HG03066 (cell line): ENCODE data around the gene OR52A1.

Experiments used
- ATAC-seq: cut with Tn5 transposase; IDR thresholded peaks from one replicate; pipeline ENCODE4 v1.9.1; 2021; ENCODE audit warnings: low read depth; ENCODE audit not compliant: unreplicated experiment

The OR52A1 gene

DNA sequence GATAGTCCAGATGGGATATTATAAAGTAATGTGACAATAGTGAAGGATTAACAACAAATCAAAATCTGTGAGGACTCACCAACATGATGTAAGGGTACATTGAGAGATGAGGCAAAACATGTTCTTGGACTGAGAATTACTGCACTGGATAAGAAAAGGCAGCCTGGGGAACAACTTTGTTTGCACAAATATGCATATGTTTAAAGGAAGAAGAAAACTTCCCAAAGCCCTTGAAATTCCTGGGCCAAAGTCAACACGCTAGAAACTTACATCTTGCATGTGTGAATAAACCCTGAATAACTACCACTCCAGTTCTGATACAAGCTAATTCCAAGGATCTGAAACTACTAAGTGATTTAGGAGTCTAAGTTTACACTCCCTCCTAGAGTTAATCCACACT, 17.5 kb downstream of the OR52A1 start:
- ATAC-seq: no peak

DNA sequence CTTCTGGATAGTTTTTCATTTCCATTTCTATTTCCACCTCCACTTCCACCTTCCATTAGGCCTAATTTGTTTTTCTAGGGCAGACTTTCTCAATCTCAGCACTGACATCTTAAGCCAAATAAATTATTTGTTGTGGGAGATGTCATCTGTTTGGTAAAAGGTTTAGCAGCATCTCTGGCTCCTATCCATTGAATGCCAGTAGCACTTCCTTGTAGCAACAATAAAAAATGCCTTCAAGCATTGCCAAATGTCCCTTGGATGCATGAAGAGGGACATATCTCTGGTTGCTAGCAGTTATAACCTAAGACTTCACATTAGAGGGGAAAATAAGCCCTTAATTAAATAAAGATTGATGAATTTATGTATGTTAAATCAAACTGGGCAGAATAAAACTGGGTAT, 18.3 kb downstream of the OR52A1 start:
- no peak for ATAC-seq

- no peak for ATAC-seq
These were observed 22.8 kb downstream of the OR52A1 start for GRCh38 chr11:5131584-5132335.

- no peak for ATAC-seq
These were observed 25.1 kb downstream of the OR52A1 start for GRCh38 chr11:5129457-5129877.

- no peak for ATAC-seq
These were observed 29.5 kb downstream of the OR52A1 start for GRCh38 chr11:5124891-5125620.

GRCh38 chr11:5123802-5124521, 30.6 kb downstream of the OR52A1 start:
- peak; percentile 92 for ATAC-seq

- no peak for ATAC-seq
These were observed 35.7 kb downstream of the OR52A1 start for GRCh38 chr11:5118893-5119292.

GRCh38 chr11:5117588-5117987, 37.0 kb downstream of the OR52A1 start:
- no peak for ATAC-seq

DNA sequence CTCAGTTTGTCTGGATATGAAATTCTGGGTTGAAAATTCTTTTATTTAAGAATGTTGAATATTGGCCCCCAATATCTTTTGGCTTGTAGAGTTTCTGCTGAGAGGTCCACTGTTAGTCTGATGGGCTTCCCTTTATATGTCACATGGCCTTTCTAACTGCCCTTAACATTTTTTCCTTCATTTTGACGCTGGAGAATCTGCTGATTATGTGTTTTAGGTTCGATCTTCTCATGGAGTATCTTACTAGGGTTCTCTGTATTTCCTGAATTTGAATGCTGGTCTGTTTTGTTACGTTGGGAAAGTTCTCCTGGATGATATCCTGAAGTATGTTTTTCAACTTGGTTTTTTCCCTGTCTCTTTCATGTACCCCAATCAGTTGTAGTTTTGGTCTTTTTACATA, 39.2 kb downstream of the OR52A1 start:
- no peak for ATAC-seq

- no peak for ATAC-seq
These were observed 47.3 kb downstream of the OR52A1 start for GRCh38 chr11:5107285-5107684.

DNA sequence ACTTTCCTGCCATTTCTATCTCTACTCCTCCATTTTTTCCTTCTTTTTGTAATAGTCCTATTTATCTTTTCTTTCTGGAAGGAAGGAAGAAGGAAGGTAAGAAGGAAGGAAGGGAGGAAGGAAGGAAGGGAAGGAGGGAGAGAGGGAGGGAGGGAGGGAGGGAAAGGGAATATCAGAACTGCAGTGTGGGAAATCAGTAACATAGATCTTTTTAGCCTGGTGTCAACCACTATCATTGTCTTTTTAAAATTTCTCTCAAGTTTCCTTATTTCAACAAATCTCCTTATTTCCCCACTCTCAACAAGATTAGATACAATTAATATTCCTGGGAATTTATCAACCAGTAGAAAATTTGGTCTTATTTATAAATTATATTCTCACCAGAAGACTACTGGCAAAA, 51.5 kb downstream of the OR52A1 start:
- no peak for ATAC-seq

- no peak for ATAC-seq
These were observed 52.3 kb downstream of the OR52A1 start for GRCh38 chr11:5102246-5102645.

GRCh38 chr11:5096011-5096410, 58.5 kb downstream of the OR52A1 start:
- ATAC-seq: no peak
